Gastrocnemius medialis (tissue), 4 donors: ENCODE results near the gene OR2AG1.

Experiments
- POLR2A ChIP-seq, 2 donors: fragments of 450-650 bp; IDR thresholded peaks; one replicate each; pipeline ENCODE4 v1.6.1; 2017; ENCODE audit warnings: antibody characterized with exemption in 2 of 2, mild to moderate bottlenecking in 2 of 2, moderate library complexity in 2 of 2
- TF ChIP-seq, protein P1 (sequence below), 5 experiments: fragments of 450-650 bp in 3 of 5; fragments of 200-600 bp in 2 of 5; sonication (generic) in 2 of 5; IDR thresholded peaks in 4 of 5; conservative IDR thresholded peaks in 1 of 5; 1 replicate in 4 of 5; 2 replicates in 1 of 5; pipeline ENCODE4 v1.5.1; 2016 to 2019; ENCODE audit warnings: antibody characterized with exemption in 5 of 5, mild to moderate bottlenecking in 3 of 5, moderate library complexity in 3 of 5

GRCh38 chr11:6782720-6783119, at the start of gene OR2AG1:
- TF ChIP-seq, protein P1, sequence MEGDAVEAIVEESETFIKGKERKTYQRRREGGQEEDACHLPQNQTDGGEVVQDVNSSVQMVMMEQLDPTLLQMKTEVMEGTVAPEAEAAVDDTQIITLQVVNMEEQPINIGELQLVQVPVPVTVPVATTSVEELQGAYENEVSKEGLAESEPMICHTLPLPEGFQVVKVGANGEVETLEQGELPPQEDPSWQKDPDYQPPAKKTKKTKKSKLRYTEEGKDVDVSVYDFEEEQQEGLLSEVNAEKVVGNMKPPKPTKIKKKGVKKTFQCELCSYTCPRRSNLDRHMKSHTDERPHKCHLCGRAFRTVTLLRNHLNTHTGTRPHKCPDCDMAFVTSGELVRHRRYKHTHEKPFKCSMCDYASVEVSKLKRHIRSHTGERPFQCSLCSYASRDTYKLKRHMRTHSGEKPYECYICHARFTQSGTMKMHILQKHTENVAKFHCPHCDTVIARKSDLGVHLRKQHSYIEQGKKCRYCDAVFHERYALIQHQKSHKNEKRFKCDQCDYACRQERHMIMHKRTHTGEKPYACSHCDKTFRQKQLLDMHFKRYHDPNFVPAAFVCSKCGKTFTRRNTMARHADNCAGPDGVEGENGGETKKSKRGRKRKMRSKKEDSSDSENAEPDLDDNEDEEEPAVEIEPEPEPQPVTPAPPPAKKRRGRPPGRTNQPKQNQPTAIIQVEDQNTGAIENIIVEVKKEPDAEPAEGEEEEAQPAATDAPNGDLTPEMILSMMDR (IDR thresholded peaks at IDR 0.05 in 4 of 5, conservative IDR thresholded peaks at IDR 0.05 in 1 of 5) = no peak
- no peak for TF ChIP-seq POLR2A (IDR thresholded peaks at IDR 0.05)
